AG04450 (cell line): ENCODE results near the gene RPS6KC1. TPM values are rescaled to one million over a fixed set of nuclear protein-coding genes. Genes with fewer than 3 reads are reported as not detected.
"Not testable (repeated sequence)": the region's sequence is repeated elsewhere in the genome, so short reads cannot be mapped to it uniquely, and the experiment has no call there.

Source experiments
- CTCF ChIA-PET: fragments of 300-600, 350-600 bp; formaldehyde crosslinking; extraction: SDS; loops from one replicate; lab custom pipeline; 2022; ENCODE audit warnings: antibody characterized with exemption, inconsistent platforms; lab: Charles Lee
- POLR2A ChIA-PET: fragments of 350-600 bp; formaldehyde crosslinking; extraction: SDS; loops from one replicate; lab custom pipeline; 2021; ENCODE audit warnings: antibody characterized with exemption, inconsistent platforms; lab: Yijun Ruan, JAX
- DNase-seq: peaks from one replicate; pipeline ENCODE4 v3.0.0-alpha.2; 2011; ENCODE audit warnings: low read depth, low spot score
- H3K27ac ChIP-seq: one replicate; pipeline ENCODE4 v1.5.1; 2012; ENCODE audit warnings: low read depth, low read length, control low read depth
- H3K27me3 ChIP-seq: one replicate; pipeline ENCODE4 v1.6.0; 2012; ENCODE audit warnings: low read length; ENCODE audit not compliant: control insufficient read depth, insufficient read depth
- H3K4me3 ChIP-seq: 2 replicates; pipeline ENCODE4 v1.5.1; 2011; ENCODE audit warnings: mild to moderate bottlenecking, low read depth, low read length, control low read depth
- H3K9me3 ChIP-seq: 2 replicates; pipeline ENCODE4 v1.5.1; 2012; ENCODE audit warnings: low read length; ENCODE audit not compliant: control insufficient read depth, insufficient read depth
- polyA plus RNA-seq: library from polyadenylated mRNA; depleted of rRNA; stranded (reverse); fragments of >200 nt; gene quantifications from 2 replicates; pipeline ENCODE4 v1.2.3, GENCODE V29; 2011
- TF ChIP-seq, protein P1 (sequence below): IDR thresholded peaks from 2 replicates; pipeline ENCODE4 v1.5.1; 2011; ENCODE audit warnings: low read depth, low read length, control low read depth, inconsistent platforms

RPS6KC1 gene
- polyA plus RNA-seq, 1 experiment: 25.3 TPM

DNA sequence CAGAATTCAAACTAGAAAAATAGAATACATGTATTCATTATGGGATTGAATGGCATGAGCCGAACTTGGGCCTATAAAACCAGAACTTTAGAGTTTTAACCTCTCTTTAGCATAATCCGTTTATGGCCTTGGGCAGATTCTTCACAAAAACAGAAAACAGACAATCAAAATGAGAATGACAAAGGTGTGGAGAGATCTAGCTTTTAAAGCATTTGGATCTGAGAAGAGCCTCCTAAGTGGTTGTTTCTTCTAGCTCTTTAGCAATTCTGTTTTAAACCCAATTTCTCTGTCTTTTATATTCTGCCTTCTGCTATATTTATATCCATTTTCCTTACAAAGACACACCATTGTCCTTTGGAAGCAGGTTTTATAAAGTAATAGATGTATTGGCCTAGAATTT, 160.2 kb downstream of the RPS6KC1 start:
- peaks cover 6% of the 10 kb centered on the region; the same call in 1 of the 2 replicates for H3K9me3 ChIP-seq
- no peak for DNase-seq
- no peak overlapping the region for H3K4me3 ChIP-seq
- TF ChIP-seq, protein P1, sequence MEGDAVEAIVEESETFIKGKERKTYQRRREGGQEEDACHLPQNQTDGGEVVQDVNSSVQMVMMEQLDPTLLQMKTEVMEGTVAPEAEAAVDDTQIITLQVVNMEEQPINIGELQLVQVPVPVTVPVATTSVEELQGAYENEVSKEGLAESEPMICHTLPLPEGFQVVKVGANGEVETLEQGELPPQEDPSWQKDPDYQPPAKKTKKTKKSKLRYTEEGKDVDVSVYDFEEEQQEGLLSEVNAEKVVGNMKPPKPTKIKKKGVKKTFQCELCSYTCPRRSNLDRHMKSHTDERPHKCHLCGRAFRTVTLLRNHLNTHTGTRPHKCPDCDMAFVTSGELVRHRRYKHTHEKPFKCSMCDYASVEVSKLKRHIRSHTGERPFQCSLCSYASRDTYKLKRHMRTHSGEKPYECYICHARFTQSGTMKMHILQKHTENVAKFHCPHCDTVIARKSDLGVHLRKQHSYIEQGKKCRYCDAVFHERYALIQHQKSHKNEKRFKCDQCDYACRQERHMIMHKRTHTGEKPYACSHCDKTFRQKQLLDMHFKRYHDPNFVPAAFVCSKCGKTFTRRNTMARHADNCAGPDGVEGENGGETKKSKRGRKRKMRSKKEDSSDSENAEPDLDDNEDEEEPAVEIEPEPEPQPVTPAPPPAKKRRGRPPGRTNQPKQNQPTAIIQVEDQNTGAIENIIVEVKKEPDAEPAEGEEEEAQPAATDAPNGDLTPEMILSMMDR: no peak
- CTCF ChIA-PET: interaction anchor here (0.9 kb wide), 1 partner anchor 34 kb away, joined by 3 read pairs; no protein-coding TSS in a partner anchor
- POLR2A ChIA-PET: no interaction called here
- H3K27me3 ChIP-seq: no peaks in the 10 kb centered on the region
- H3K27ac ChIP-seq: no peak overlapping the region

DNA sequence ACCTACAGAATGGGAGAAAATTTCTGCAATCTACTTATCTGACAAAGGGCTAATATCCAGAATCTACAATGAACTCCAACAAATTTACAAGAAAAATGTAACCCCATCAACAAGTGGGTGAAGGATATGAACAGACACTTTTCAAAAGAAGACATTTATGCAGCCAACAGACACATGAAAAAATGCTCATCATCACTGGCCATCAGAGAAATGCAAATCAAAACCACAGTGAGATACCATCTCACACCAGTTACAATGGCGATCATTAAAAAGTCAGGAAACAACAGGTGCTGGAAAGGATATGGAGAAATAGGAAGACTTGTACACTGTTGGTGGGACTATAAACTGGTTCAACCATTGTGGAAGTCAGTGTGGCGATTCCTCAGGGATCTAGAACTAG, 168.0 kb downstream of the RPS6KC1 start:
- CTCF ChIA-PET, H3K4me3 ChIP-seq, POLR2A ChIA-PET, DNase-seq, H3K27me3 ChIP-seq, H3K9me3 ChIP-seq, H3K27ac ChIP-seq: not testable (repeated sequence)

DNA sequence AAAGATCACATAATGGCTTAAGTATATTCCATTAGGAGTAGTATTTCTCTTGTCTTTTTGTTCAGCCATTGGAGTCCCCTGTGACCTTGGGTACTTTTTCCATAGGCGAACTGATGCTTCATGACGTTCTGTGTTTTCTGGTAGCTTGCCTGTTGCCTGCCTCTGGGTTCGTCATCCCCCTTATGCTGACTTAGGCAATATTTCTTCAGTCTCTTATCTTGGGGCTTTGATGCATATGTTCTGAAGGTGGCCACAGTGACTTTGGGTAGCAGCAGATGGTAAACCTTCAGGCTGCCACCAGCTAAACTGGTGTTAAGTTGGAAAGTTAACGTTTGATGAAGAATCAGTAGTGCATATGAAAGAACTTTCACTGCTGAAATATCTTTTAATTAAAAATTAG, 170.2 kb downstream of the RPS6KC1 start:
- TF ChIP-seq, protein P1: no peak
- no peak overlapping the region for H3K4me3 ChIP-seq
- no peaks in the 10 kb centered on the region for H3K9me3 ChIP-seq
- ChIA-PET POLR2A (no interaction called here), CTCF (no interaction called here)
- DNase-seq: no peak
- no peaks in the 10 kb centered on the region for H3K27me3 ChIP-seq
- H3K27ac ChIP-seq: no peak overlapping the region

DNA sequence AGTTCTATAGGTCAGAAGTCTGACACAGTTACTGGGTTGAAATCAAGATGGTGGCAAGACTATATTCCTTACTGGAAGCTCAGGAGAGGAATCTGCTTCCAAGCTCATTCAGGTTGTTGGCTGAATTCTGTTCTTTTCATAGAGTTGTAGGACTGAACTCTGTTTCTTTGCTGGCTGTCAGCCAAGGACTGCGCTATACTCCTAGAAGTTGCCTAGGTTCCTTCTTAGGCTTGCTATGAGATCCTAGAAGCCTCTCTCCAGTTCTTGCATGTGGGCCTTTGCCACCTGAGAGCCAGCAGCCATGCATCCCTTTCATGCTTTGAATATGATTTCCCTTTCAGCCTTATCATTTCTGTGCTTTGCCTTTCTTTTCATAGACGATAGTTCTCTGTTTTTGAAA, 176.4 kb downstream of the RPS6KC1 start:
- Histone ChIP-seq H3K27me3 (no peaks in the 10 kb centered on the region), H3K9me3 (no peaks in the 10 kb centered on the region), H3K4me3 (no peak overlapping the region), H3K27ac (no peak overlapping the region)
- CTCF ChIA-PET: no interaction called here
- TF ChIP-seq, protein P1: no peak
- POLR2A ChIA-PET: no interaction called here
- no peak for DNase-seq

DNA sequence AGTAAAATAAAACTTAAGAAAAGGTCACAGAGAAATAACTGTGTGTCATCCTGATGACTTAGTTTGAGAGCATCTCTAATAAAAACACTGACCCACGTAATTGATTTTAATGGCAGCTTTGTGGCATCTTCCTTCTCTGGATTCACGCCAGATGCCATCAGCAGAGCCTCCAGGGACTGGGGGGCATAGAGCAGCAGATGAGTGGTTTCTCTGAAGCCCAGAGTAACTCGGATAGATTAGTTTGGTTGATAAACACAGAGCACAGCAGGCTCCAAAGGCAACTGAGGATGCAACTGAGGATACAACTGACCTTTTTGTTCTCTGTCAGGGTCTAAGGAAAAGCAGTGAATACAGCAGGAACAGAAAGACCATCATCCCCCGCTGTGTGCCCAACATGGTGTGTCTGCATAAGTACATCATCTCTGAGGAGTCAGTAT, 180.8 kb downstream of the RPS6KC1 start:
- Histone ChIP-seq H3K27me3 (no peaks in the 10 kb centered on the region), H3K27ac (no peak overlapping the region), H3K4me3 (no peak overlapping the region), H3K9me3 (no peaks in the 10 kb centered on the region)
- TF ChIP-seq, protein P1: no peak
- POLR2A ChIA-PET: no interaction called here
- DNase-seq: no peak
- CTCF ChIA-PET: interaction anchor here (1.0 kb wide), 1 partner anchor 13 kb away, joined by 3 read pairs; no protein-coding TSS in a partner anchor

DNA sequence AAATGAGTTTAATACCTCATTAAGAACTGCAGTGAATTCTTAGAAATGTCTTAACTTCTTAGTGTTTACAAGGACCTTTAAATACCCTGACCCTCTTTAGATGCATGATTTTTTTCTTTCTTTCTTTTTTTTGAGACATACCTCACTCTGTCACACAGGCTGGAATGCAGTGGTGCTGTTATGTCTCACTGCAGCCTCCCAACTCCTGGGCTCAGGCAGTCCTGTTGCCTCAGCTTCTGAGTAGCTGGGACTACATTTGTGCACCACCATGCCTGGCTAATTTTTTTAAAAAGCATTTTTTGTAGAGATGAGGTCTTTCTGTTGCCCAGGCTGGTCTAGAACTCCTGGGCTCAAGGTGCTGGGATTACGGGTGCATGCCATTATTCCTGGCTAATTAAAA, 191.8 kb downstream of the RPS6KC1 start:
- ChIA-PET POLR2A (no interaction called here), CTCF (interaction anchor here (2.5 kb wide), 1 partner anchor 880 kb away, joined by 18 read pairs; no protein-coding TSS in a partner anchor)

More for the DNA sequence above, 191.8 kb downstream of the RPS6KC1 start:
- Histone ChIP-seq H3K4me3 (no peak overlapping the region), H3K27me3 (no peaks in the 10 kb centered on the region), H3K27ac (no peak overlapping the region), H3K9me3 (no peaks in the 10 kb centered on the region)
- TF ChIP-seq, protein P1: no peak
- no peak for DNase-seq
